ENCODE results near the gene FOXD2.

DNA sequence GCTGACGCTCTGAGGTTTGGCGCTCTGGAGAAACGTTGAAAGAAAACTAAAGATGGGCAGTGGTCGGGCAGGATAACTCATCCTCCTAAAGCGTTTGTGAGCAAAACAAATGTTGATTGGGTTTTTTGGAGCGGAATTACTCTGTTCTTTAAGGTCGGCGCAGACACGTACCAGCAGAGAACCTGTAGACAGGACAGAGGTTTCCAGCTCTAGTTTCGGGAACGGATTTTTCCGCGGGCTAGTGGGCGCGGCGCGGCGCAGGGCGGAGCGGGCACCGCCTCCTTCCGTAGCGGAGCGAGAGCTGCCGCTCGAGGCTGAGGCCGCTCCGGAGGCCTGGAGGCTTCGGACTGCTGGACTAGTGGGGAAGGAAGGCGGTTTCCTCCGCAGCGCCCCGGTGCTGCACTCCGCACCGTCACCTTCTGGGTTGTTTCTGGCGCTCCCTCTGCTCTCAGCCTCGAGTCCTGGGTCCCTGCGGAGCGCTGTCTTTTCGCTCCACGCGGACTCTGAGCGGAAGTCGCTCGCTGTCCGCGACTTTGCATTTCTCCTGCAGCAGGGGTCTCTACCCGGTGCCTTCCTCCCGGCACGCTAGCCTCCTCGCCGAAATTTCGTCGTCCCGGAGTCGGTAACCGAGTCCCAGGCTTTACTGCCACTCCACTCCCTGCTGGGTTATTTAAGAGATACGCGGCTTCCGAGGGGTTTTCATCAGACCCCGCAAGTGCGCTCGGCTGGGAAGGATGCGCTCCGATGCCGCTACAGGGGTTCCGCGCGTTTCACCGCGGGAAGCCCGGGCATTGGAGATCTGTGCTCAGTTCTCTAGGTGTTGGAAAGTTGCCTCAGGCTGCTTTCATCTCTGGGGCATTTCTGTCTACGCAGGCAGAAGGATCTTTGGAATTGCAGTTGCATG is 7.0 kb downstream of the FOXD2 start:
- no peak for TF ChIP-seq CTCF (IDR thresholded peaks at IDR 0.05)
- TF ChIP-seq ZFX (IDR thresholded peaks at IDR 0.05; ENCODE audit: borderline replicate concordance), result no peak
